Prostate gland (tissue), 2 donors: ENCODE measurements around the gene TMEM178A.
"Not testable (repeated sequence)": the region's sequence is repeated elsewhere in the genome, so short reads cannot be mapped to it uniquely, and the experiment has no call there.

Experiments used
- CTCF ChIP-seq, 4 experiments: fragments of 200-600 bp in 2 of 4; fragments of 450-650 bp in 2 of 4; sonication (generic) in 2 of 4; IDR thresholded peaks; 1 replicate in 3 of 4; 2 replicates in 1 of 4; pipeline ENCODE4 v1.5.1; 2016 to 2019; ENCODE audit warnings: antibody characterized with exemption in 4 of 4, mild to moderate bottlenecking in 2 of 4, moderate library complexity in 2 of 4
- POLR2AphosphoS5 ChIP-seq: sonication (generic); formaldehyde crosslinking; IDR thresholded peaks from one replicate; pipeline ENCODE4 v1.6.1; 2017; ENCODE audit warnings: antibody characterized with exemption

GRCh38 chr2:39656215-39656614, 9.5 kb upstream of the TMEM178A start:
- not testable (repeated sequence) for TF ChIP-seq CTCF (IDR thresholded peaks at IDR 0.05); POLR2AphosphoS5
